Activated naive CD4-positive, alpha-beta T cell treated with anti-CD3 and anti-CD28 coated beads, Interleukin-2, amount 10 ng/mL, durations not matched to agents 7 days and 5 days (primary cell): ENCODE data around the gene STX5.
A peak's percentile ranks its signal among the peaks of the same experiment; 100 is the strongest.
"Not testable (repeated sequence)": the region's sequence is repeated elsewhere in the genome, so short reads cannot be mapped to it uniquely, and the experiment has no call there.

Source experiments
- CTCF ChIA-PET: fragments of 350-600 bp; sonication (Branson Sonifier 250); formaldehyde crosslinking; loops from one replicate; lab custom pipeline; 2021; ENCODE audit warnings: antibody characterized with exemption; lab: Charles Lee
- DNase-seq: peaks from one replicate; pipeline ENCODE4 v3.0.0-alpha.2; 2020
- H3K27ac Mint-ChIP-seq: one replicate; pipeline ENCODE4 v1.8.0; 2021; ENCODE audit warnings: mild to moderate bottlenecking, moderate library complexity, mixed read lengths
- H3K27me3 Mint-ChIP-seq: one replicate; pipeline ENCODE4 v1.8.0; 2021; ENCODE audit warnings: mild to moderate bottlenecking, mixed read lengths
- H3K36me3 Mint-ChIP-seq: one replicate; pipeline ENCODE4 v1.8.0; 2021; ENCODE audit warnings: mixed read lengths
- H3K4me1 Mint-ChIP-seq: one replicate; pipeline ENCODE4 v1.8.0; 2021; ENCODE audit warnings: mixed read lengths
- H3K4me3 Mint-ChIP-seq: one replicate; pipeline ENCODE4 v1.8.0; 2021; ENCODE audit warnings: mild to moderate bottlenecking, moderate library complexity, mixed read lengths
- H3K9me3 Mint-ChIP-seq: one replicate; pipeline ENCODE4 v1.8.0; 2021; ENCODE audit warnings: mixed read lengths

STX5 gene

GRCh38 chr11:62847767-62848314 lies 16.0 kb upstream of the STX5 start:
- Mint-ChIP-seq H3K36me3 (peaks cover 20% of the 10 kb centered on the region), H3K4me3 (no peak overlapping the region), H3K27me3 (peaks cover 12% of the 10 kb centered on the region), H3K4me1 (peaks cover 21% of the 10 kb centered on the region), H3K9me3 (no peaks in the 10 kb centered on the region), H3K27ac (no peak overlapping the region)
- CTCF ChIA-PET = no interaction called here
- no peak for DNase-seq

GRCh38 chr11:62846177-62846576 lies 14.3 kb upstream of the STX5 start:
- CTCF ChIA-PET = no interaction called here
- Mint-ChIP-seq H3K9me3 (no peaks in the 10 kb centered on the region), H3K27ac (no peak overlapping the region), H3K36me3 (peaks cover 9% of the 10 kb centered on the region), H3K27me3 (peaks cover 12% of the 10 kb centered on the region), H3K4me1 (peaks cover 8% of the 10 kb centered on the region), H3K4me3 (no peak overlapping the region)
- no peak for DNase-seq

- CTCF ChIA-PET = interaction anchor here (1.1 kb wide), 1 partner anchor 37 kb away, joined by 5 read pairs; no protein-coding TSS in a partner anchor
- Mint-ChIP-seq H3K27me3 (peaks cover 12% of the 10 kb centered on the region), H3K4me1 (peaks cover 13% of the 10 kb centered on the region)
Measured at GRCh38 chr11:62844154-62844553, 12.3 kb upstream of the STX5 start.

GRCh38 chr11:62843466-62843865 lies 11.6 kb upstream of the STX5 start:
- Mint-ChIP-seq H3K27me3 (peaks cover 12% of the 10 kb centered on the region), H3K36me3 (peaks cover 11% of the 10 kb centered on the region), H3K9me3 (no peaks in the 10 kb centered on the region), H3K4me1 (peaks cover 17% of the 10 kb centered on the region), H3K27ac (peak overlapping the region; percentile 81), H3K4me3 (no peak overlapping the region)
- CTCF ChIA-PET = no interaction called here
- no peak for DNase-seq

More at GRCh38 chr11:62844154-62844553, 12.3 kb upstream of the STX5 start:
- DNase-seq = no peak
- no peak overlapping the region for H3K27ac Mint-ChIP-seq
- no peak overlapping the region for H3K4me3 Mint-ChIP-seq
- H3K9me3 Mint-ChIP-seq = no peaks in the 10 kb centered on the region
- H3K36me3 Mint-ChIP-seq = peaks cover 9% of the 10 kb centered on the region

GRCh38 chr11:62842891-62843290 lies 11.0 kb upstream of the STX5 start:
- Mint-ChIP-seq H3K36me3 (peaks cover 10% of the 10 kb centered on the region), H3K4me1 (peaks cover 17% of the 10 kb centered on the region)
- H3K27ac Mint-ChIP-seq, H3K27me3 Mint-ChIP-seq, H3K9me3 Mint-ChIP-seq, DNase-seq, H3K4me3 Mint-ChIP-seq: not testable (repeated sequence)
- CTCF ChIA-PET = interaction anchor here (1.1 kb wide), 1 partner anchor 57 kb away, joined by 3 read pairs; no protein-coding TSS in a partner anchor

GRCh38 chr11:62842171-62842741 lies 10.4 kb upstream of the STX5 start:
- CTCF ChIA-PET = interaction anchor here (1.1 kb wide), 1 partner anchor 56 kb away, joined by 3 read pairs; no protein-coding TSS in a partner anchor
- Mint-ChIP-seq H3K27me3 (peaks cover 5% of the 10 kb centered on the region), H3K36me3 (peaks cover 14% of the 10 kb centered on the region), H3K27ac (no peak overlapping the region), H3K4me3 (no peak overlapping the region), H3K4me1 (peaks cover 22% of the 10 kb centered on the region), H3K9me3 (no peaks in the 10 kb centered on the region)
- peak; percentile 61 for DNase-seq

GRCh38 chr11:62841361-62842170 lies 9.7 kb upstream of the STX5 start:
- Mint-ChIP-seq H3K36me3 (peaks cover 16% of the 10 kb centered on the region), H3K9me3 (no peaks in the 10 kb centered on the region)
- CTCF ChIA-PET = interaction anchor here (1.0 to 1.8 kb wide), 4 partner anchors 13 to 56 kb away, joined by 3 to 6 read pairs (median 4); partner anchors contain the start of gene TMEM179B

GRCh38 chr11:62840721-62841360 lies 9.0 kb upstream of the STX5 start:
- H3K27ac Mint-ChIP-seq, H3K4me3 Mint-ChIP-seq, H3K27me3 Mint-ChIP-seq, H3K9me3 Mint-ChIP-seq: not testable (repeated sequence)
- peak; percentile 80 for DNase-seq
- CTCF ChIA-PET = interaction anchor here (1.0 to 1.8 kb wide), 4 partner anchors 13 to 55 kb away, joined by 3 to 6 read pairs (median 4); partner anchors contain the start of gene TMEM179B
- H3K36me3 Mint-ChIP-seq = peaks cover 19% of the 10 kb centered on the region
- H3K4me1 Mint-ChIP-seq = peaks cover 24% of the 10 kb centered on the region

More at GRCh38 chr11:62841361-62842170, 9.7 kb upstream of the STX5 start:
- peak; percentile 91 for DNase-seq
- Mint-ChIP-seq H3K27me3 (no peaks in the 10 kb centered on the region), H3K27ac (no peak overlapping the region), H3K4me1 (peaks cover 22% of the 10 kb centered on the region), H3K4me3 (no peak overlapping the region)

GRCh38 chr11:62839050-62839945 lies 7.4 kb upstream of the STX5 start, which contains the start of gene WDR74:
Gene WDR74 (minus strand): TSS chr11:62839590. CDS start chr11:62839570, 20 bp downstream.
- DNase-seq = peak; percentile 97
- Mint-ChIP-seq H3K36me3 (peaks cover 28% of the 10 kb centered on the region), H3K9me3 (no peaks in the 10 kb centered on the region), H3K27me3 (no peaks in the 10 kb centered on the region), H3K4me3 (no peak within 1 kb of the TSS), H3K4me1 (peaks cover 33% of the 10 kb centered on the region), H3K27ac (no peak within 1 kb of the TSS)
- CTCF ChIA-PET = interaction anchor here (0.6 kb wide), 1 partner anchor 53 kb away, joined by 5 read pairs; no protein-coding TSS in a partner anchor

- H3K36me3 Mint-ChIP-seq = peaks cover 39% of the 10 kb centered on the region
- H3K27me3 Mint-ChIP-seq = no peaks in the 10 kb centered on the region
- no peaks in the 10 kb centered on the region for H3K9me3 Mint-ChIP-seq
- no peak overlapping the region for H3K27ac Mint-ChIP-seq
- H3K4me3 Mint-ChIP-seq = no peak overlapping the region
- no peak for DNase-seq
- CTCF ChIA-PET = no interaction called here
- peaks cover 46% of the 10 kb centered on the region for H3K4me1 Mint-ChIP-seq
Measured at GRCh38 chr11:62835336-62835735, 3.5 kb upstream of the STX5 start.

GRCh38 chr11:62832336-62833234 lies 734 bp upstream of the STX5 start, which contains the start of gene TEX54:
Gene TEX54 (minus strand): TSS chr11:62832841.
- Mint-ChIP-seq H3K4me1 (peaks cover 41% of the 10 kb centered on the region), H3K36me3 (peaks cover 34% of the 10 kb centered on the region), H3K9me3 (no peaks in the 10 kb centered on the region), H3K4me3 (peak within 1 kb of the TSS; percentile 90), H3K27ac (peak within 1 kb of the TSS; percentile 98), H3K27me3 (no peaks in the 10 kb centered on the region)
- CTCF ChIA-PET = interaction anchor here (1.0 to 2.1 kb wide), 2 partner anchors 45 to 49 kb away, joined by 3 to 18 read pairs; partner anchors contain the start of genes SLC3A2 and TMEM179B
- no peak for DNase-seq

GRCh38 chr11:62830904-62831519 lies 839 bp downstream of the STX5 start:
- no peak for DNase-seq
- H3K4me1 Mint-ChIP-seq = peaks cover 44% of the 10 kb centered on the region
- H3K4me3 Mint-ChIP-seq = peak overlapping the region; percentile 90
- peaks cover 34% of the 10 kb centered on the region for H3K36me3 Mint-ChIP-seq
- CTCF ChIA-PET = interaction anchor here (2.1 kb wide), 1 partner anchor 44 kb away, joined by 18 read pairs; the partner anchor contains the start of gene TMEM179B
- no peaks in the 10 kb centered on the region for H3K9me3 Mint-ChIP-seq
- H3K27ac Mint-ChIP-seq = peak overlapping the region; percentile 98
- no peaks in the 10 kb centered on the region for H3K27me3 Mint-ChIP-seq
